HL-60 (cell line): Measurements from ENCODE around the gene SLC25A11.

Experiments used
- DNase-seq, 2 experiments: peaks; one replicate each; pipeline ENCODE4 v3.0.0-alpha.2; 2010 to 2020; ENCODE audit warnings: low read depth in 1 of 2, low spot score in 1 of 2
- H3K27ac ChIP-seq: fragments of 250-450 bp; sonication (Bioruptor Pico); replicated peaks from 2 replicates; pipeline ENCODE4 v1.5.1; 2020; ENCODE audit warnings: mild to moderate bottlenecking, moderate library complexity
- H3K27me3 ChIP-seq: fragments of 250-450 bp; sonication (Bioruptor Pico); 2 replicates; pipeline ENCODE4 v1.5.1; 2021; ENCODE audit warnings: mild to moderate bottlenecking, moderate library complexity; ENCODE audit not compliant: insufficient read depth, poor library complexity, severe bottlenecking
- H3K4me3 ChIP-seq: replicated peaks from 2 replicates; pipeline ENCODE4 v1.5.1; 2011; ENCODE audit warnings: mild to moderate bottlenecking, control low read depth, low read length; ENCODE audit not compliant: insufficient read depth
- CTCF ChIP-seq: IDR thresholded peaks from one replicate; pipeline ENCODE4 v1.5.1; 2011; ENCODE audit warnings: low read length, control low read depth, inconsistent platforms; ENCODE audit not compliant: insufficient read depth
- GABPA ChIP-seq: IDR thresholded peaks from 2 replicates; pipeline ENCODE4 v1.6.1; 2012; ENCODE audit warnings: low read depth
- POLR2AphosphoS5 ChIP-seq: IDR thresholded peaks from 2 replicates; pipeline ENCODE4 v1.6.1; 2012; ENCODE audit warnings: low read depth
- SPI1 ChIP-seq: IDR thresholded peaks from 2 replicates; pipeline ENCODE4 v1.6.1; 2012; ENCODE audit warnings: low read depth, mild to moderate bottlenecking, borderline replicate concordance
- TF ChIP-seq, protein P1 (sequence below): IDR thresholded peaks from 2 replicates; pipeline ENCODE4 v1.6.1; 2012; ENCODE audit warnings: low read depth; ENCODE audit not compliant: insufficient replicate concordance

The SLC25A11 gene

DNA sequence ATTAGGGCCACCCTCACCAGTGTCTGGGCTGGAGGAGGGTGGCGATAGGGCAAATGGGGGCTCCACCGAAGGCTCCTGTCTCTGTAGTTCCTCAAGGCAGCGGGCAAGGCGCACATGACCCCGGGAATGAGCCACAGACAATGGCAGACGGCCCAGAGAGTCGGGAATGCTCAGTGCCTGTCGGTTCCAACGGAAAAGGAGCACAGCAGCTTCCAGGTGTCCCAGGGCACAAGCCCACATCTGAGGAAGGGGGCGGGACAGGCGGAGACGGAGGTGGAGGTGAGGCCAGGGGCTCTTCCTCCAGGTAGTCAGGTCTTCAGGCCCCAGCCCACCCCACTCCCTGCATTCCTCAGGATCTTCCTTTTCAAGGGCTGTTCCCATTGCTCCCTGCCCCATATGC is 32.9 kb upstream of the SLC25A11 start:
- H3K27me3 ChIP-seq, result no peaks in the 10 kb centered on the region
- no peak overlapping the region for H3K27ac ChIP-seq
- H3K4me3 ChIP-seq, result no peak overlapping the region
- no peak for DNase-seq
- TF ChIP-seq GABPA, result no peak
- no peak for TF ChIP-seq SPI1
- TF ChIP-seq POLR2AphosphoS5, result no peak
- TF ChIP-seq, protein P1, sequence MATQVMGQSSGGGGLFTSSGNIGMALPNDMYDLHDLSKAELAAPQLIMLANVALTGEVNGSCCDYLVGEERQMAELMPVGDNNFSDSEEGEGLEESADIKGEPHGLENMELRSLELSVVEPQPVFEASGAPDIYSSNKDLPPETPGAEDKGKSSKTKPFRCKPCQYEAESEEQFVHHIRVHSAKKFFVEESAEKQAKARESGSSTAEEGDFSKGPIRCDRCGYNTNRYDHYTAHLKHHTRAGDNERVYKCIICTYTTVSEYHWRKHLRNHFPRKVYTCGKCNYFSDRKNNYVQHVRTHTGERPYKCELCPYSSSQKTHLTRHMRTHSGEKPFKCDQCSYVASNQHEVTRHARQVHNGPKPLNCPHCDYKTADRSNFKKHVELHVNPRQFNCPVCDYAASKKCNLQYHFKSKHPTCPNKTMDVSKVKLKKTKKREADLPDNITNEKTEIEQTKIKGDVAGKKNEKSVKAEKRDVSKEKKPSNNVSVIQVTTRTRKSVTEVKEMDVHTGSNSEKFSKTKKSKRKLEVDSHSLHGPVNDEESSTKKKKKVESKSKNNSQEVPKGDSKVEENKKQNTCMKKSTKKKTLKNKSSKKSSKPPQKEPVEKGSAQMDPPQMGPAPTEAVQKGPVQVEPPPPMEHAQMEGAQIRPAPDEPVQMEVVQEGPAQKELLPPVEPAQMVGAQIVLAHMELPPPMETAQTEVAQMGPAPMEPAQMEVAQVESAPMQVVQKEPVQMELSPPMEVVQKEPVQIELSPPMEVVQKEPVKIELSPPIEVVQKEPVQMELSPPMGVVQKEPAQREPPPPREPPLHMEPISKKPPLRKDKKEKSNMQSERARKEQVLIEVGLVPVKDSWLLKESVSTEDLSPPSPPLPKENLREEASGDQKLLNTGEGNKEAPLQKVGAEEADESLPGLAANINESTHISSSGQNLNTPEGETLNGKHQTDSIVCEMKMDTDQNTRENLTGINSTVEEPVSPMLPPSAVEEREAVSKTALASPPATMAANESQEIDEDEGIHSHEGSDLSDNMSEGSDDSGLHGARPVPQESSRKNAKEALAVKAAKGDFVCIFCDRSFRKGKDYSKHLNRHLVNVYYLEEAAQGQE, result no peak
- TF ChIP-seq CTCF, result no peak

GRCh38 chr17:4972322-4972721 is 32.5 kb upstream of the SLC25A11 start:
- no peak for DNase-seq
- no peak overlapping the region for H3K27ac ChIP-seq
- H3K27me3 ChIP-seq, result no peaks in the 10 kb centered on the region
- H3K4me3 ChIP-seq, result no peak overlapping the region
- TF ChIP-seq, protein P1, result no peak
- TF ChIP-seq SPI1 (no peak), POLR2AphosphoS5 (no peak), CTCF (no peak), GABPA (no peak)

GRCh38 chr17:4971826-4972225 is 32.0 kb upstream of the SLC25A11 start:
- Histone ChIP-seq H3K4me3 (no peak overlapping the region), H3K27ac (no peak overlapping the region), H3K27me3 (no peaks in the 10 kb centered on the region)
- TF ChIP-seq GABPA (no peak), SPI1 (no peak), POLR2AphosphoS5 (no peak), CTCF (no peak)
- TF ChIP-seq, protein P1, result no peak
- no peak for DNase-seq
